Measurements from ENCODE around the gene ZNF775.

Gene ZNF775

GRCh38 chr7:150368884-150369747 is 10.0 kb upstream of the ZNF775 start:
- peak; percentile 78 for DNase-seq (ENCODE audit: low spot score)

- no peak for DNase-seq (ENCODE audit: low spot score)
Observed at GRCh38 chr7:150369748-150370501, 9.2 kb upstream of the ZNF775 start.

- DNase-seq (ENCODE audit: low spot score): no peak
Observed at GRCh38 chr7:150370612-150371071, 8.5 kb upstream of the ZNF775 start.

GRCh38 chr7:150371131-150371995 is 7.8 kb upstream of the ZNF775 start:
- DNase-seq (ENCODE audit: low spot score): no peak

- no peak for DNase-seq (ENCODE audit: low spot score)
Observed at GRCh38 chr7:150371996-150372270, 7.2 kb upstream of the ZNF775 start.

- DNase-seq (ENCODE audit: low spot score): no peak
Observed at GRCh38 chr7:150372271-150373048, 6.7 kb upstream of the ZNF775 start.

GRCh38 chr7:150373049-150373801 is 5.9 kb upstream of the ZNF775 start:
- DNase-seq (ENCODE audit: low spot score): no peak

- DNase-seq (ENCODE audit: low spot score): no peak
Observed at GRCh38 chr7:150374026-150374425, 5.1 kb upstream of the ZNF775 start.

- no peak for DNase-seq (ENCODE audit: low spot score)
Observed at GRCh38 chr7:150374472-150374871, 4.7 kb upstream of the ZNF775 start.

- DNase-seq (ENCODE audit: low spot score): no peak
Observed at GRCh38 chr7:150375662-150376521, 3.2 kb upstream of the ZNF775 start.

GRCh38 chr7:150376560-150376959 is 2.6 kb upstream of the ZNF775 start:
- no peak for DNase-seq (ENCODE audit: low spot score)

GRCh38 chr7:150377196-150377595 is 1.9 kb upstream of the ZNF775 start:
- no peak for DNase-seq (ENCODE audit: low spot score)

- DNase-seq (ENCODE audit: low spot score): no peak
Observed at GRCh38 chr7:150377635-150378034, 1.5 kb upstream of the ZNF775 start.

GRCh38 chr7:150378115-150378852 is 846 bp upstream of the ZNF775 start:
- DNase-seq (ENCODE audit: low spot score): no peak

- no peak for DNase-seq (ENCODE audit: low spot score)
Observed at GRCh38 chr7:150379441-150380379, 580 bp downstream of the ZNF775 start.

GRCh38 chr7:150380463-150380862 is 1.3 kb downstream of the ZNF775 start:
- DNase-seq (ENCODE audit: low spot score): no peak

GRCh38 chr7:150381096-150381495 is 2.0 kb downstream of the ZNF775 start:
- no peak for DNase-seq (ENCODE audit: low spot score)

- DNase-seq (ENCODE audit: low spot score): no peak
Observed at GRCh38 chr7:150381785-150382122, 2.6 kb downstream of the ZNF775 start.
